DND-41 (cell line): ENCODE data around the gene RNF150.

ENCODE experiments used
- EZH2 ChIP-seq: IDR thresholded peaks from 3 replicates; pipeline ENCODE4 v1.6.1; 2012; ENCODE audit warnings: borderline replicate concordance, low read depth, mild to moderate bottlenecking, moderate library complexity, low read length, inconsistent platforms; ENCODE audit not compliant: severe bottlenecking
- TF ChIP-seq, protein P1 (sequence below): IDR thresholded peaks from 2 replicates; pipeline ENCODE4 v1.5.1; 2012; ENCODE audit warnings: borderline replicate concordance, low read length, moderate library complexity, mild to moderate bottlenecking; ENCODE audit not compliant: poor library complexity, severe bottlenecking; ENCODE audit errors: extremely low read depth

DNA sequence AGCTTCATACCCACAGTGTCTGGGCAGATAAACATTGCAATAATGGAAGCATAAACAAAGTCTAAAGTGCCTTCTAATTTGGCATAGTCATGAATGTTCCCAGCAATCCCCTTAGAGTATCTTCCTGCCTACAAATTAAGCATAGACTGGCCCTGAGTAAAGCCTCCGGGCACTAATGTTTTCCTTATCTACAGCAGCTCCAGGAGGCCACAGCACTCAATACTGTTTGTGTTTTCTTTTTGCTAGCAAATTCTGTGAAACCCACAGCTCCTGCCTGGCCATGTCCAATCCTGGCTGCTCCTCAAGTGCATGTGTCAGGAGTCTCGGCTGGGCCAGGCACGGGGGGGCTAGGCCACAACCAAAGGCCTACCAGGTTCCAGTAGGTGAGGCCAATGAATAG lies 274.4 kb downstream of the RNF150 start:
- TF ChIP-seq, protein P1, sequence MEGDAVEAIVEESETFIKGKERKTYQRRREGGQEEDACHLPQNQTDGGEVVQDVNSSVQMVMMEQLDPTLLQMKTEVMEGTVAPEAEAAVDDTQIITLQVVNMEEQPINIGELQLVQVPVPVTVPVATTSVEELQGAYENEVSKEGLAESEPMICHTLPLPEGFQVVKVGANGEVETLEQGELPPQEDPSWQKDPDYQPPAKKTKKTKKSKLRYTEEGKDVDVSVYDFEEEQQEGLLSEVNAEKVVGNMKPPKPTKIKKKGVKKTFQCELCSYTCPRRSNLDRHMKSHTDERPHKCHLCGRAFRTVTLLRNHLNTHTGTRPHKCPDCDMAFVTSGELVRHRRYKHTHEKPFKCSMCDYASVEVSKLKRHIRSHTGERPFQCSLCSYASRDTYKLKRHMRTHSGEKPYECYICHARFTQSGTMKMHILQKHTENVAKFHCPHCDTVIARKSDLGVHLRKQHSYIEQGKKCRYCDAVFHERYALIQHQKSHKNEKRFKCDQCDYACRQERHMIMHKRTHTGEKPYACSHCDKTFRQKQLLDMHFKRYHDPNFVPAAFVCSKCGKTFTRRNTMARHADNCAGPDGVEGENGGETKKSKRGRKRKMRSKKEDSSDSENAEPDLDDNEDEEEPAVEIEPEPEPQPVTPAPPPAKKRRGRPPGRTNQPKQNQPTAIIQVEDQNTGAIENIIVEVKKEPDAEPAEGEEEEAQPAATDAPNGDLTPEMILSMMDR = no peak
- TF ChIP-seq EZH2 = no peak
